Thoracic aorta (tissue), 2 donors: Measurements from ENCODE around the gene NHS. TPM values are rescaled to one million over a fixed set of nuclear protein-coding genes. Genes with fewer than 3 reads are reported as not detected.

Source experiments
- ATAC-seq: fragments of 150-250 bp; one replicate; pipeline ENCODE4 v1.8.0; 2017; ENCODE audit warnings: low read depth; ENCODE audit not compliant: insufficient number of reproducible peaks, low FRiP score
- DNase-seq: peaks from one replicate; pipeline ENCODE4 v3.0.0-alpha.2; 2020; ENCODE audit warnings: low spot score
- H3K27ac ChIP-seq, 2 donors: fragments of 200-600 bp; sonication (generic); 1 replicate in 1 of 2; 2 replicates in 1 of 2; pipeline ENCODE4 v1.5.1; 2016; ENCODE audit warnings: mild to moderate bottlenecking in 2 of 2, moderate library complexity in 2 of 2
- H3K27me3 ChIP-seq: fragments of 200-600 bp; sonication (generic); replicated peaks from 2 replicates; pipeline ENCODE4 v1.6.0; 2016; ENCODE audit warnings: mild to moderate bottlenecking; ENCODE audit not compliant: insufficient read depth
- H3K36me3 ChIP-seq: fragments of 200-600 bp; sonication (generic); one replicate; pipeline ENCODE4 v1.5.1; 2016
- H3K4me1 ChIP-seq, 2 donors: fragments of 200-600 bp; sonication (generic); 1 replicate in 1 of 2; 2 replicates in 1 of 2; pipeline versions ENCODE4 v1.5.1 to v1.6.0; 2016; ENCODE audit warnings: low read depth in 2 of 2, mild to moderate bottlenecking in 1 of 2; ENCODE audit not compliant: control insufficient read depth in 1 of 2
- H3K4me3 ChIP-seq: fragments of 200-600 bp; sonication (generic); 2 replicates; pipeline ENCODE4 v1.5.1; 2016; ENCODE audit warnings: mild to moderate bottlenecking
- H3K9me3 ChIP-seq: fragments of 200-600 bp; sonication (generic); 2 replicates; pipeline ENCODE4 v1.5.1; 2016
- CTCF ChIP-seq: fragments of 200-600 bp; sonication (generic); IDR thresholded peaks from one replicate; pipeline ENCODE4 v1.5.1; 2019; ENCODE audit warnings: antibody characterized with exemption
- total RNA-seq, 2 donors: library from RNA; depleted of rRNA; stranded (reverse); fragments of >200 nt; gene quantifications; one replicate each; pipeline versions ENCODE4 v1.1.0 to v1.2.3, GENCODE V29; 2016

The NHS gene
- total RNA-seq, 2 donors from 2014 or later: 23.3 to 29.6 TPM

- H3K9me3 ChIP-seq: no peaks in the 10 kb centered on the region
- peak overlapping the region in 1 of 2 donors; percentile 26 for H3K27ac ChIP-seq
- DNase-seq: no peak
- no peaks in the 10 kb centered on the region for H3K27me3 ChIP-seq
- ATAC-seq: no peak
- H3K36me3 ChIP-seq: no peaks in the 10 kb centered on the region
- H3K4me3 ChIP-seq: peak overlapping the region; percentile 42
- H3K4me1 ChIP-seq: peaks cover 0 to 17% of the 10 kb centered on the region in 2 donors
- TF ChIP-seq CTCF: no peak
Measured at GRCh38 chrX:17520016-17520615, 145.1 kb downstream of the NHS start.

GRCh38 chrX:17521871-17522693 is 147.1 kb downstream of the NHS start:
- Histone ChIP-seq H3K4me1 (peaks cover 7 to 32% of the 10 kb centered on the region in 2 donors), H3K9me3 (no peaks in the 10 kb centered on the region), H3K4me3 (no peak overlapping the region), H3K27ac (no peak overlapping the region), H3K36me3 (no peaks in the 10 kb centered on the region), H3K27me3 (no peaks in the 10 kb centered on the region)
- DNase-seq: no peak
- no peak for TF ChIP-seq CTCF
- ATAC-seq: no peak

GRCh38 chrX:17525266-17525665 is 150.3 kb downstream of the NHS start:
- no peak overlapping the region for H3K4me3 ChIP-seq
- TF ChIP-seq CTCF: no peak

GRCh38 chrX:17525762-17526555 is 151.0 kb downstream of the NHS start:
- no peak for TF ChIP-seq CTCF
- H3K36me3 ChIP-seq: no peaks in the 10 kb centered on the region
- no peaks in the 10 kb centered on the region for H3K9me3 ChIP-seq
- peaks cover 7 to 51% of the 10 kb centered on the region in 2 donors for H3K4me1 ChIP-seq
- no peak overlapping the region for H3K4me3 ChIP-seq
- no peaks in the 10 kb centered on the region for H3K27me3 ChIP-seq
- ATAC-seq (no peak), DNase-seq (no peak)
- H3K27ac ChIP-seq: no peak overlapping the region

More at GRCh38 chrX:17525266-17525665, 150.3 kb downstream of the NHS start:
- ATAC-seq (no peak), DNase-seq (no peak)
- H3K36me3 ChIP-seq: no peaks in the 10 kb centered on the region
- peaks cover 7 to 52% of the 10 kb centered on the region in 2 donors for H3K4me1 ChIP-seq
- H3K27me3 ChIP-seq: no peaks in the 10 kb centered on the region
- no peaks in the 10 kb centered on the region for H3K9me3 ChIP-seq
- no peak overlapping the region for H3K27ac ChIP-seq
